ENCODE results near the gene YEATS2. TPM values are rescaled to one million over a fixed set of nuclear protein-coding genes. Genes with fewer than 3 reads are reported as not detected.
A peak's percentile ranks its signal among the peaks of the same experiment; 100 is the strongest.

The YEATS2 gene
- 63.9 and 68.4 TPM in 2 replicates for total RNA-seq
- long read RNA-seq, full-length matches to known transcripts = 4 of 50 reads
- long read RNA-seq, partial matches to known transcripts = 26 of 50 reads
- long read RNA-seq, other reads (novel, unspliced or antisense) = 20 of 50 reads

DNA sequence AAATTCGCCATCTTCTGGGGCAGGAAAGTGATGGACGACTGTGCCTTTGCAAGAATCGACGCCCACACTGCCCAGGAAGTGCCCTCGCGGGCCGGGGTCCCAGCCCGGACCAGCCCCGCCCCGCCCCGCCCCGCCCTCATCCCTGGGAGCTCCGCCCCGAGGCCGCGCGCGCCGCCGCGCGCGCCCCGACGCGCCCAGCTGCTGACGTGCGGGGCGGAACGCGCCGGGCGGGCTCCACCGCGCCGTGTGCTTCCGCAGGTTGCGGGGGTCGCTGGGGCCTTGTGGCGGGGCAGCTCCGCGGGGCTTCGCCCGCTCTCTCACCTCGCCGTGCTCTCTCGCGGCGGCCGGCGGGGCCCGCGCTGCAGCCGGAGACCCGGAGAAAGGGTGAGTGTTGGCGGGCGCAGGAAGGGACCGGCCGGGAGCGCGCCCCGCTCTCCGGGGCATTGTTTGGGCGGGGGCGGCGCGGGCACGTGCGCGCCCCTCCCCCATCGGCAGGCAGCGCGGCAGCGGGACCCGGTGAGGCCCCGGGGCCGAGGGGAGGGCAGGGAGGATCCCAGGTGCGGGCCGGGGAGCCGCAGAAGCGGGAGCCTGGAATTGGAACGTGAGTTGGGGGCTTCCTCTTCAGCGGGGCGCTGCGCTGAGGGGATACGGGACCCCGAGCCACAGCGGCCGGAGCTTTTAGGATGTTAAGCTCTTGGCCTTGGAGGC, at the start of gene YEATS2:
TSS of gene YEATS2 (plus strand) at position 188 of the 708 bp plus-strand sequence. CDS start 17,366 bp downstream, outside the sequence.
- no peaks in the 10 kb centered on the region for H3K27me3 Mint-ChIP-seq

DNA sequence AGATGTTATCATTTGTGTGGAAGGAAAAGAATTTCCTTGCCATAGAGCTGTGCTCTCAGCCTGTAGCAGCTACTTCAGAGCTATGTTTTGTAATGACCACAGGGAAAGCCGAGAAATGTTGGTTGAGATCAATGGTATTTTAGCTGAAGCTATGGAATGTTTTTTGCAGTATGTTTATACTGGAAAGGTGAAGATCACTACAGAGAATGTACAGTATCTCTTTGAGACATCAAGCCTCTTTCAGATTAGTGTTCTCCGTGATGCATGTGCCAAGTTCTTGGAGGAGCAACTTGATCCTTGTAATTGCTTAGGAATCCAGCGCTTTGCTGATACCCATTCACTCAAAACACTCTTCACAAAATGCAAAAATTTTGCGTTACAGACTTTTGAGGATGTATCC, 47.0 kb upstream of the YEATS2 start:
- H3K27me3 Mint-ChIP-seq = no peaks in the 10 kb centered on the region
- H3K36me3 Mint-ChIP-seq (ENCODE audit: insufficient read depth) = peaks cover 57% of the 10 kb centered on the region
- DNase-seq (ENCODE audit: low spot score, unreplicated experiment) = no peak
- no peak overlapping the region for H3K27ac Mint-ChIP-seq
- H3K9me3 Mint-ChIP-seq (ENCODE audit: low read depth) = peaks cover 43% of the 10 kb centered on the region
- no peaks in the 10 kb centered on the region for H3K4me1 Mint-ChIP-seq (ENCODE audit: low read depth)
- TF ChIP-seq, protein P1, sequence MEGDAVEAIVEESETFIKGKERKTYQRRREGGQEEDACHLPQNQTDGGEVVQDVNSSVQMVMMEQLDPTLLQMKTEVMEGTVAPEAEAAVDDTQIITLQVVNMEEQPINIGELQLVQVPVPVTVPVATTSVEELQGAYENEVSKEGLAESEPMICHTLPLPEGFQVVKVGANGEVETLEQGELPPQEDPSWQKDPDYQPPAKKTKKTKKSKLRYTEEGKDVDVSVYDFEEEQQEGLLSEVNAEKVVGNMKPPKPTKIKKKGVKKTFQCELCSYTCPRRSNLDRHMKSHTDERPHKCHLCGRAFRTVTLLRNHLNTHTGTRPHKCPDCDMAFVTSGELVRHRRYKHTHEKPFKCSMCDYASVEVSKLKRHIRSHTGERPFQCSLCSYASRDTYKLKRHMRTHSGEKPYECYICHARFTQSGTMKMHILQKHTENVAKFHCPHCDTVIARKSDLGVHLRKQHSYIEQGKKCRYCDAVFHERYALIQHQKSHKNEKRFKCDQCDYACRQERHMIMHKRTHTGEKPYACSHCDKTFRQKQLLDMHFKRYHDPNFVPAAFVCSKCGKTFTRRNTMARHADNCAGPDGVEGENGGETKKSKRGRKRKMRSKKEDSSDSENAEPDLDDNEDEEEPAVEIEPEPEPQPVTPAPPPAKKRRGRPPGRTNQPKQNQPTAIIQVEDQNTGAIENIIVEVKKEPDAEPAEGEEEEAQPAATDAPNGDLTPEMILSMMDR (IDR thresholded peaks at IDR 0.05; ENCODE audit: unreplicated experiment) = no peak
- no peak overlapping the region for H3K4me3 Mint-ChIP-seq (ENCODE audit: low read depth)

More for the DNA sequence above, at the start of gene YEATS2:
- TF ChIP-seq, protein P1 (IDR thresholded peaks at IDR 0.05; ENCODE audit: unreplicated experiment) = no peak
- Mint-ChIP-seq H3K36me3 (ENCODE audit: insufficient read depth) (peaks cover 4% of the 10 kb centered on the region), H3K9me3 (ENCODE audit: low read depth) (no peaks in the 10 kb centered on the region), H3K4me1 (ENCODE audit: low read depth) (peaks cover 25% of the 10 kb centered on the region), H3K4me3 (ENCODE audit: low read depth) (peak within 1 kb of the TSS; percentile 78), H3K27ac (peak within 1 kb of the TSS; percentile 87)
- DNase-seq (ENCODE audit: low spot score, unreplicated experiment) = peak; percentile 63

DNA sequence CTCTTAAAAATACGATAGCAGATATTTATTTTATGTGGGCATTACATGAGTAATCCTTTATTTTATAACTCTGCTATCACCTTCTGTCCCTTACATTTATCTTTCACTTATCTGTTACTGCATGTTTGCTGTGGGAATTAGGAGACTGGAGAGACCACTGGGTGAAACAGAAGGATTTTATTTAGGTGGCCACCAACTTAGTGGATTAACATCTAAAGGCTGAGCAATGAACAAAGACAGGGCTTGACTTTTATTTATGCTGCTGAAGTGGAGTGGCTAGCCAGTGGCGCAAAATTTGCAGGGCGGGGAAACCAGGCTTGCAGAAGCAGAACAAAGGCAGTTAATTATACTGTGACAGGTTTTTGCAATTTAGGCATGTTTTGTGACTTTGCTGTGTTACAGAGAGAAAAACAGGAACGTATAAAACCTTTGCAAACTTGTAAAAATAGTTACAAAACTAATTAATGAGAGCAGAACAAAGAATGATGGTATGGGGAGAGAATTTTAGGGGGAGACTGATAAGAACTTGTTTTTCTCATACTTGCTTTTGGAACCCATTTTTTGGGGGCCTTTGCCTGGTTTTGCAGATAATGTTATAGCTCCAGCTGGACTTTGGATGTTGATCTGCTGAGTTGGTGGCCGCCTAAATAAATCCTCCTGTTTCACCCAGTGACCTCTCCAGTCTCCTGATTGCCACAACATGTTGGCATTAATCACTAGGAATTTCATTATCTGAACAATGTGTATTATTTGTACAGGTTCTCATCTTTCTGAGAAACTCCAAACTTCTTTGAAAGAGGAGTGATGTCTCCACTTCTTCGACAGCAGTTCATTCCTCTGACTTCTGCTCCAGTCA, 44.2 kb upstream of the YEATS2 start:
- Mint-ChIP-seq H3K36me3 (ENCODE audit: insufficient read depth) (peaks cover 65% of the 10 kb centered on the region), H3K9me3 (ENCODE audit: low read depth) (peaks cover 48% of the 10 kb centered on the region)

DNA sequence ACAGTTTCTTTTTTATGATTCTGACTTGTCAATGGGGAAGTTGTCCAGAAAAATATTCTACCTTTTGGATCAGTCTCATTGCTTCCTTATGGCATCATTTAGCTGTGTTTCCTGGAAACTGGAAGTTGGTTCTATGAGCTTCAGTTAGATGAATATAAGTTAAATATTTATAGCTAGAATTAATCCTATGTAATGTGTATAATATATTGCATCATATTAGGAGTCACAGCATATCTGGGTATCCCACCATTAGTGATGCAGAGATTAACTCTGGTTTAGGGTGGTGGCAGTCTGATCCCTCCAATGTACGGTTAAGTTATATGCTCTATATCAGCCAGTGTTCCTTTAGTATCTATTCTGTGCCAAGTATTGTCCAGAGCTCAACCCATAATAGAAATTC, 42.9 kb upstream of the YEATS2 start:
- Mint-ChIP-seq H3K9me3 (ENCODE audit: low read depth) (peaks cover 43% of the 10 kb centered on the region), H3K4me3 (ENCODE audit: low read depth) (no peak overlapping the region), H3K27me3 (no peaks in the 10 kb centered on the region), H3K36me3 (ENCODE audit: insufficient read depth) (peaks cover 66% of the 10 kb centered on the region), H3K27ac (no peak overlapping the region), H3K4me1 (ENCODE audit: low read depth) (no peaks in the 10 kb centered on the region)
- DNase-seq (ENCODE audit: low spot score, unreplicated experiment) = no peak
- TF ChIP-seq, protein P1 (IDR thresholded peaks at IDR 0.05; ENCODE audit: unreplicated experiment) = no peak

More for the DNA sequence above, 44.2 kb upstream of the YEATS2 start:
- TF ChIP-seq, protein P1 (IDR thresholded peaks at IDR 0.05; ENCODE audit: unreplicated experiment) = no peak
- Mint-ChIP-seq H3K27ac (peak overlapping the region; percentile 65), H3K4me1 (ENCODE audit: low read depth) (no peaks in the 10 kb centered on the region), H3K4me3 (ENCODE audit: low read depth) (no peak overlapping the region), H3K27me3 (no peaks in the 10 kb centered on the region)
- DNase-seq (ENCODE audit: low spot score, unreplicated experiment) = no peak

DNA sequence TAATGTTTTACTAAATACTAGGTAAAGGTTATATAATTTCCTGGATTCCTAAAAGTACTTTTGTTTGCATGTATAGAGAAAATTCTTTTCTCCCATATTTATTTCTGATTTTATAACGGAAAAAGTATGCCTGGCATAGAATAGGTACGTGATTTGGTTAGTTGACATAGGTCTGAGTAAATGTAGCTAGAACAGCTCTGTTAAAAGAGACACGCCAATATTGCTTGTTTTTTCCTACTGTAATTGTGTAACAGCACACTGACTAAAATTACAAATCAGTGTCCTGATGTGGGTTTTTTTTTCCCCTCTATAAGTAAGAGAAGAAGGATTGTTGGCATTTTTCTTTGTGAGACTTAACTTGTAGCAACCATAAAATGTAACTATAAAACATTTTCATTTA, 35.5 kb upstream of the YEATS2 start:
- DNase-seq (ENCODE audit: low spot score, unreplicated experiment) = no peak
- no peaks in the 10 kb centered on the region for H3K4me1 Mint-ChIP-seq (ENCODE audit: low read depth)
- H3K9me3 Mint-ChIP-seq (ENCODE audit: low read depth) = peaks cover 6% of the 10 kb centered on the region
- TF ChIP-seq, protein P1 (IDR thresholded peaks at IDR 0.05; ENCODE audit: unreplicated experiment) = no peak
- H3K36me3 Mint-ChIP-seq (ENCODE audit: insufficient read depth) = peaks cover 47% of the 10 kb centered on the region
- peak overlapping the region; percentile 62 for H3K27ac Mint-ChIP-seq
- no peaks in the 10 kb centered on the region for H3K27me3 Mint-ChIP-seq
- H3K4me3 Mint-ChIP-seq (ENCODE audit: low read depth) = no peak overlapping the region

Data from progenitor cell of endocrine pancreas (in vitro differentiated cells).